ENCODE data around the gene TEAD1.
A peak's percentile ranks its signal among the peaks of the same experiment; 100 is the strongest.
"Not testable (repeated sequence)": the region's sequence is repeated elsewhere in the genome, so short reads cannot be mapped to it uniquely, and the experiment has no call there.

Gene TEAD1

GRCh38 chr11:12876340-12876739, 202.1 kb downstream of the TEAD1 start:
- no peak for DNase-seq

GRCh38 chr11:12876988-12877387, 202.8 kb downstream of the TEAD1 start:
- no peak for DNase-seq

DNA sequence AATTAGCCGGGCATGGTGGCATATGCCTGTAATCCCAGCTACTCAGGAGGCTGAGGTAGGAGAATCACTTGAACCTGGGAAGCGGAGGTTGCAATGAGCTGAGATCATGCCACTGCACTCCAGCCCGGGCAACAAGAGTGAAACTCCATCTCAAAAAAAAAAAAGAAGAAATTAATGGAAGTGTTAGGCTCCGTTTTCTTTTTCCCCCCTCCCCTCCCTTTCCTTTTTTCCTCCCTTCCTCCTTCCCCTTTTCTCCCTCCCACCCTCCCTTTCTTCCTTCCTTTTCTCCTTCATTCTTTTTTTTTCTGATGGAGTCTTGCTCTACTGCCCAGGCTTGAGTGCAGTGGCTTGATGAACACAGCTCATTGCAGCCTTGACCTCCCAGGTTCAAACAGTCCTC, 203.3 kb downstream of the TEAD1 start:
- not testable (repeated sequence) for DNase-seq

GRCh38 chr11:12880327-12880726, 206.1 kb downstream of the TEAD1 start:
- no peak for DNase-seq

- no peak for DNase-seq
These were observed 208.4 kb downstream of the TEAD1 start for GRCh38 chr11:12882670-12883069.

DNA sequence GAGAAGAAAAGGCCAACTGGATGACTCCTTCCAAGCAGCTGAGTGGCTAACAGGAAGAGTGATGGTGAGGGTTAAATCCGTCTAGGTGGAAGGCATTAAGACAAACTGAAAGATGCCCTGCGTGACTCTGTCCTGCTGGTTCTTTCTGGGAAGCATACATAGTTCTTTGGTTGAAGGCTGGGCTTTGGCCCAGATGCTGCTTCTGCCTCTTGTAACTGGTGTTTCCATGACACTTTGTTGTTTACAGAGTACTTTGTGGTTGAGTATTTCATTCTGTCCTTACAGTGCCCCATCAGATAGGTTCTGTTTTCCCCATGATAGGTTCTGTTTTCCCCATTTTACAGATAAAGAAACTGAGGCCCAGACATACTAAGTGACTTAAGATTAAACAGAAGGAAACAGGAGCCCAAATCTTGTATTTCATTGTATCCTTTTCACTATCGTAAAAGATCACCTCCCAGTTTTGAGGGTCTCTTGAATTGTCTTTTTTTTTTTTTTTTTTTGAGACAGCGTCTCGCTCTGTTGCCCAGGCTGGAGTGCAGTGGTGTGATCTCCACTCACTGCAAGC, 210.6 kb downstream of the TEAD1 start:
- DNase-seq = no peak

GRCh38 chr11:12885717-12886239, 211.6 kb downstream of the TEAD1 start:
- no peak for DNase-seq

- DNase-seq = no peak
These were observed 212.3 kb downstream of the TEAD1 start for GRCh38 chr11:12886508-12886907.

DNA sequence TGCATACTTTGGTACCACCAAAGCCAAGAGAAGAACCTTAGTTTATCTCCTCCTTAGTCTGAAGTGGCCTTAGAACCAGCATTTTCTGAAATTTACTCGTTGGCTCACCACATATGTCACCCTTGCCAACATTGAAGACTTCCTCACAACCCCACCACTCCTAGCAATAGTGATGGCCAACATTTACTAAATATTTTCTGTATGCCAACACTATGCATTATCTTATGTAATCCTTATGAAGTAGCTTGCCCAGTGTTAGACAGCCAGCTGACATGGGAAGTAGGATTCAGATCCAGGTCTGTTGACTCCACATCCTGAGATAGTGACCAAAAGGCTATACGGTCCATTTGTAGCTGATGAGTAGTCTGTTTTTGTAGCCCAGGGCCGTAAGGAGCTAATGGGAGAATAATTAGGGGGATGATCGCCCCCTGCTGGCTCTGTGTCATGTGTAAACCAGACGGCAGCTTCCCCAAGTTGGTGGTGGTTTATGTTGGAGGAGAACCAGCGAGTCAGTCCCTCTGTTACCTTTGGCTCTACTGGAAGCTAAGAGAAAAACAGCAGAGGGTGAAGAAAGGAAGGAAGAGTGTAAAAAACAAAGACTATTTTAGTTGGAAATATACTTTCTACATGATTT, 214.4 kb downstream of the TEAD1 start:
- DNase-seq = peak; percentile 85

DNA sequence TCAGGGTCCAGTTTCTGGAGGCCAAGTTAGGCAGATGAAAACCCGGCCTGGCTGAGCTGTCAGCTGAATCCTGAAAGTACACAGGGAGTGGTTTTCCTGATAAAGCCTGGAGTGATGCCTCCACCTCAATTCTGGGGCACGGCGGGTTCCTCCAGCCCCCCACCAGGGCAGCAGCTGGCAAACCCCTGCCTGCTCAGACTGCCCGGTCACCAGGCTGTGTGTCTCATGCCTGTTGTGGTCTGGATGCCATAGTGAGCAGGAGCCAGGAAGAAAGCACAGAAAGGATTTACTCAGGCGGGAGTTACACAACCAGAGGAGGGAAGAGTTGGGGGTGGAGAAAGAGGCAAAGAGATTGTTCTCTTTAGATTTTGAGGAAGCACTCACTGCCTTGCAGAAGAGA, 215.0 kb downstream of the TEAD1 start:
- DNase-seq = no peak

- no peak for DNase-seq
These were observed 216.3 kb downstream of the TEAD1 start for GRCh38 chr11:12890476-12890875.

DNA sequence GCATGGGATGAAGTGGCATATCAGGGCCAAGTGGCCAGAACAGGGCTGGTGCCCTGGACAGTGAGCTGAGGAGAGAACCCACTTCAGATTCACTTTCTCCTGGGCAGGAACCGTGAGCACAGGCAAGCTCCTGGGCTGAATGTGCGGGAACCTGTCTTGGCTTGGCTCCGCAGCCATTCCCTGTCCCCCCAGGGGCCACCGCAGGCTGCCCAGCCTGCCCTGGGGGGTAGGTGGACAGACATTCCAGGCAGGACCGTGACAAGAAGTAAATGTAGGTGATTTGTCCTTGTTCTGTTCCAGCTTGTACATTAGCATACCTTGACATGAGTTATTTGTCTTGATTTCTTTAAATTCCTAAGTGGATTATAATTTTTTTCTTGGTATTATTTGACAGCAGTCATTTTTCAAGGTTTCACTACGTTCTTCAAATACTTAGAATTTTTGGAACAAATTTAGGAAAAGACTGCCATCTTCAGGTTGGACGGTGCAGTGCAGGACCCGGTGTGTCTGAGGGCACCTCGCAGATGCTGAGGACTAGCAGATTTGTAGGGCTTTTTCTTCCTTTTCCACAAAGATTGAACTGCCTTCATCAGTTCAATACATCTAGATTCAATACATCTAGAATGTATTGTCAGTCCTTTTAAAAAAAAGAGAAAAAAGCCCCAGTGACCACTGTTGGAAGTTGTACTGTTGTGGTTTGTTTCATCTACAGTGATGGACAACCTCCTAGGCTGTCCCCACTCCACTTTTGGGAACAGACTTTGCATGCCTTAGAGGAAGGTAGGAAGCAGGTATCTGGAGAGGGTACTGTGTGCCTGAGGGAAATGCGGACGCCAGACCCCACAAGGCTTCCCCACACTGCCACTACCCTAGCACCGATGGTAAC, 219.8 kb downstream of the TEAD1 start:
- peak; percentile 72 for DNase-seq

GRCh38 chr11:12897390-12897789, 223.2 kb downstream of the TEAD1 start:
- no peak for DNase-seq

DNA sequence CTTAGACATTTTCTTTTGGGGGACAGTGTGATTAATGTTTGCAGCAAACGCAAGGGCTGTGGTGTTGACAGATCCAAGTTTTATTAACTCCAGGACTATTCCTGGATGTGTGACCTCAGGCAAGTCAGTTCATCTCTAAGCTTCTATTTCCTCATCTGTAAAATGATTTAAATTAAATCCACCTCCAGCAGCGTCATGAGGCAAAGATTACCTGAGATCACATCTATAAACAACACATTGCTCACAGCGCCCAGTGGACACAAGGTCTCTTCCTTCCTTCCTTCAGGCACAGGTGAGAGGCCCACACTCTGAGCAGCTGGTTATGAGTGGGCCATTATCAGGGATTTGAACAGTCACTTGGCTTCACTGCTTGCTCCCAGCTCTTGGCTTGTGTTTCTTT, 223.6 kb downstream of the TEAD1 start:
- no peak for DNase-seq

- no peak for DNase-seq
These were observed 226.3 kb downstream of the TEAD1 start for GRCh38 chr11:12900496-12900895.

DNA sequence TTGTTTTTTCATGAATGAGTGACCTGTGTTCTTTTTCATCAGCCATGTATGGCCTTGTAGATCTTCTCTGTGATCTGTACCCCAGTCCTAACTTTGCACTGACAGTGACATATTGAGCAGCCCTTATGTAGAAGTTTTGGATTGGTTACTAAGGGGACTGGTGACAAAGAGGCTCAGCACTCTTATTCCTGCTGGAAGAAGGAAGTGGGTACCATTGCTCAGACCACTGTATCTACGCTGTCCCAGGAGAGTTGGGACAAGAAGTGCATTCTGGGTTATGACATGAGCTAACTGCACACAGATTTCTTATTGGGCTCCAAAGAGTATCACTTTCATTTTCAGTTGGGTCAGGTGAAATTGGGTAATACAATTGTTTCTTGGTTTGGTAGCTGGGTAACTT, 227.1 kb downstream of the TEAD1 start:
- no peak for DNase-seq

GRCh38 chr11:12901874-12902481, 227.8 kb downstream of the TEAD1 start:
- DNase-seq = no peak

DNA sequence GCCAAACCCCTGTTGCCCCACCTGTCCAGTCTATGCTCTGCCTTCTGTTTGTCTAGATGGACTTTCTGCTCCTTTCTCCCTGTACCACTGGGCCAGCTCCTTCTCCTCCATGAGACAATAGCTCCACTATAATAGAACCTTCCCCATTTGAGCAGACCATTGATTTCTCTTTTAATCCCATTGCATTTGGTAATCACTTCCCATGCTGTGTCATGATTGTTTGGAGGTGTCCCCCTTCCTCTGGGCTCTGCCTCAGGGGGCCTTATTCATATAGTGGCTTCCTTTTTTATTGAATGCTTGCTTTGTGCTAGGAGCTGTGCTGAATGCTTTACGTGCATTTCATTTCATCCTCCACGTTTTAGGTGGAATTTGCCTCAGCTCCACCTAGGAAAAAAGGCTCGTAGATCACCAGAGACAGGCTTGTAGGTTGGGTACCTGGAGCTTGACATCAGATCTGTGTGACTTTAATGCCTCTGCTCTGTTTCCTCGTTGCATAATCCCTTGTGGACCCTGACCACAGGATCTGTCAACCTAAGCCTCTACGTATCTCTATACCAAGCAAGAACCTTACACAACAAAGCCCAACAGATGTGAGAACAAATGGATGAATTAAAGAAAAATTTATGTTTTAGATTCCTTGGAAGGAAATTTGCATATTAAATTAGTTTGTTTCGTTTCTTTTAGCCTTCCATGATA, 228.7 kb downstream of the TEAD1 start:
- no peak for DNase-seq

DNA sequence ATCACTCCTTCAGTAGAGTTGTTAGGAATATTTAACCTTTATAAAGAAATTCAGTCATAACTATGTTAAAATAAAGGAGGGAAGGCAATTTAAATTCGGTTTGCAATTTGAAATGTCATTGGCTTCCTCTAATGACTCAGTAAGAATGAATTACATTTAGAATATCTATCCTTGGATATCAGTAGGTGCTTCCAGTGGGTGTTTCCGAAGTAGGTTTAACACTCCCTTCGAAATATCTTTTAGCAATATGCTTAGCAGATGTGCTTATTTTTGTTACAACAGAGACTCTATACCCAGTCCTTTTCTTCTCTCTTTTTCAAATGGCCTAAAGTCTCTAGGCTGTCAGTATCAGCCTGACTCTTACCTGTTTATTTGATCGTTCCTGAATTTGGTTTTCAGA, 231.2 kb downstream of the TEAD1 start:
- no peak for DNase-seq

DNA sequence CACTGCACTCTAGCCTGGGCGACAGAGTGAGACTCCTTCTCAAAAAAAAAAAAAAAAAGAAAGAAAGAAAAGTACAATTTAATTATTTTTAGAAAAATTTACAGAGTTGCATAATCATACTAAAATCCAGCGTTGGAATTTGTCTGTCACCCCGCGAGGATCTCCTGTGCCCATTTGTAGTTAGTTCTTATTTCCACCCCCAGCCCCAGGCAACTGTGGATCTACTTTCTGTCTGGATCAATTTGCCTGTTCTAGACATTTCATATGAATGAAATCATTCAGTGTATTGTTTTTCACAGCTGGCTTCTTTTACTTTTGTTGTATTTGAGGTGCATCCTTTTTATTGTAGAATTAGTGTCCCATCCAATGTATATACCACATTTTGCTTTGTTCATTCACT, 232.3 kb downstream of the TEAD1 start:
- no peak for DNase-seq

DNA sequence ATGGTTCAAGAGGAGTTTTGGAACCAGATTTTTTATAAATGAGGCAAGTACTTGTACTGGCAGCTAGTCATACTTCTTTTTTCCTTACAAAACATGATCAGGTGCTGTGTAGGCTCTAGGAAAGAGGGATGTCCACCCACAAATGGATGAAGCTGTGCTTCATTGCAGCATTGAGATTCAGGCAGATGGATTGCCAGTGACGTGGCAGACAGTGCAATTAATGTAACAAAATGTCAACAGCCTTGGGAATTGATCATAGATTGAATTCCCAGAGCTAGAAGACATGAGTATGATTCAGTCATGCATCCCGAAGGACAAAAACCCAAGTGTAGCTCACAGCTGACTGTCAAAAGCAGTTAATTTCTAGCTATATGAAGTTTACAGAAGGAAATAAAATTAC, 235.7 kb downstream of the TEAD1 start:
- DNase-seq = no peak

- peak; percentile 84 for DNase-seq
These were observed 240.2 kb downstream of the TEAD1 start for GRCh38 chr11:12914400-12914912.

GRCh38 chr11:12915093-12915492, 240.9 kb downstream of the TEAD1 start:
- DNase-seq = no peak

Data from femur (tissue), 1 donor.